Fibroblast of skin of right quadriceps (primary cell): ENCODE measurements around the gene AKT1.

Experiments
- DNase-seq: peaks from one replicate; pipeline ENCODE4 v3.0.0-alpha.2; 2013

Gene AKT1

GRCh38 chr14:104798300-104799243 lies 3.0 kb upstream of the AKT1 start:
- DNase-seq, result no peak

GRCh38 chr14:104797115-104798044 lies 1.8 kb upstream of the AKT1 start:
- DNase-seq, result no peak

GRCh38 chr14:104796687-104797081 lies 1.1 kb upstream of the AKT1 start:
- no peak for DNase-seq

GRCh38 chr14:104795781-104796686 lies 486 bp upstream of the AKT1 start:
- DNase-seq, result peak; percentile 58

- DNase-seq, result no peak
These were observed 936 bp downstream of the AKT1 start for GRCh38 chr14:104794631-104794992.

GRCh38 chr14:104794099-104794498 lies 1.4 kb downstream of the AKT1 start:
- DNase-seq, result peak; percentile 67

GRCh38 chr14:104793703-104793959 lies 1.9 kb downstream of the AKT1 start:
- DNase-seq, result no peak

GRCh38 chr14:104792945-104793702 lies 2.4 kb downstream of the AKT1 start:
- no peak for DNase-seq

- no peak for DNase-seq
These were observed 3.3 kb downstream of the AKT1 start for GRCh38 chr14:104792101-104792884.

GRCh38 chr14:104791425-104791824 lies 4.1 kb downstream of the AKT1 start:
- no peak for DNase-seq

- DNase-seq, result no peak
These were observed 5.5 kb downstream of the AKT1 start for GRCh38 chr14:104789752-104790743.

- DNase-seq, result no peak
These were observed 6.5 kb downstream of the AKT1 start for GRCh38 chr14:104788873-104789663.

- DNase-seq, result no peak
These were observed 7.3 kb downstream of the AKT1 start for GRCh38 chr14:104788161-104788818.

GRCh38 chr14:104787736-104788135 lies 7.8 kb downstream of the AKT1 start:
- no peak for DNase-seq

- DNase-seq, result no peak
These were observed 8.5 kb downstream of the AKT1 start for GRCh38 chr14:104786726-104787675.

- DNase-seq, result no peak
These were observed 9.4 kb downstream of the AKT1 start for GRCh38 chr14:104786091-104786586.

- DNase-seq, result no peak
These were observed 9.9 kb downstream of the AKT1 start for GRCh38 chr14:104785708-104786080.
